GM12878 (cell line): ENCODE results near the gene METTL23. TPM values are rescaled to one million over a fixed set of nuclear protein-coding genes. Genes with fewer than 3 reads are reported as not detected.
A peak's percentile ranks its signal among the peaks of the same experiment; 100 is the strongest.

Source experiments
- ATAC-seq: fragments of 200-7000 bp; cut with Tn5 transposase; 3 replicates; pipeline ENCODE4 v1.9.1; 2020; ENCODE audit warnings: mild to moderate bottlenecking, moderate library complexity
- BruUV-seq: library from RNA; stranded (reverse); fragments of 400-500 nt; replicated peaks from 2 replicates; lab custom pipeline; 2021; lab: Mats Ljungman, UMichigan
- CTCF ChIA-PET: fragments of 300-600 bp; sonication (Branson Sonifier 250); formaldehyde crosslinking; extraction: SDS; loops from one replicate; lab custom pipeline; 2021; ENCODE audit warnings: inconsistent platforms; lab: Yijun Ruan, JAX
- POLR2A ChIA-PET: fragments of 350-600 bp; formaldehyde crosslinking; extraction: SDS; loops from one replicate; lab custom pipeline; 2021; ENCODE audit warnings: inconsistent platforms; lab: Charles Lee
- RAD21 ChIA-PET: fragments of 300-600 bp; sonication (Branson Sonifier 250); formaldehyde crosslinking; loops from one replicate; lab custom pipeline; 2023; ENCODE audit warnings: antibody characterized with exemption; ENCODE audit not compliant: unreplicated experiment; lab: Charles Lee
- SMC1A ChIA-PET: fragments of 300-600 bp; sonication (Branson Sonifier 250); formaldehyde crosslinking; loops from one replicate; lab custom pipeline; 2023; ENCODE audit not compliant: unreplicated experiment, uncharacterized antibody; lab: Charles Lee
- DNase-seq: peaks from one replicate; pipeline ENCODE4 v3.0.0-alpha.2; 2011; ENCODE audit warnings: low read depth, low spot score
- FAIRE-seq: peaks from 3 replicates; lab custom pipeline; 2011; peaks lifted over from hg19 to GRCh38; lab: Jason Lieb, UNC
- H2AFZ ChIP-seq: 2 replicates; pipeline ENCODE4 v1.6.0; 2011; ENCODE audit warnings: low read depth, low read length, control low read depth; ENCODE audit not compliant: control insufficient read depth
- H3K27ac ChIP-seq: 2 replicates; pipeline ENCODE4 v1.5.1; 2011; ENCODE audit warnings: control low read depth; ENCODE audit not compliant: control insufficient read depth, insufficient read depth
- H3K27me3 ChIP-seq, 2 experiments: replicated peaks in 1 of 2; 2 replicates each; pipeline versions ENCODE4 v1.6.0 to v1.6.1; 2011; ENCODE audit warnings: low read length in 1 of 2; ENCODE audit not compliant: control insufficient read depth in 2 of 2, insufficient read depth in 2 of 2
- H3K36me3 ChIP-seq, 2 experiments: 2 replicates each; pipeline ENCODE4 v1.5.1; 2011; ENCODE audit warnings: low read length in 1 of 2; ENCODE audit not compliant: control insufficient read depth in 2 of 2, insufficient read depth in 2 of 2
- H3K4me1 ChIP-seq: 2 replicates; pipeline ENCODE4 v1.6.1; 2011; ENCODE audit warnings: mild to moderate bottlenecking, low read length, moderate library complexity, mixed read lengths; ENCODE audit not compliant: control insufficient read depth, insufficient read depth
- H3K4me2 ChIP-seq: 2 replicates; pipeline ENCODE4 v1.6.0; 2011; ENCODE audit warnings: control low read depth; ENCODE audit not compliant: control insufficient read depth, insufficient read depth
- H3K4me3 ChIP-seq: fragments of 200-600 bp; sonication (generic); 2 replicates; pipeline ENCODE4 v1.5.1; 2016
- H3K79me2 ChIP-seq: 2 replicates; pipeline ENCODE4 v1.6.0; 2011; ENCODE audit warnings: low read length; ENCODE audit not compliant: control insufficient read depth, insufficient read depth
- H3K9ac ChIP-seq: 2 replicates; pipeline ENCODE4 v1.8.0; 2011; ENCODE audit warnings: low read length, control low read depth, mixed read lengths; ENCODE audit not compliant: control insufficient read depth, insufficient read depth
- H3K9me3 ChIP-seq: replicated peaks from 3 replicates; pipeline ENCODE4 v1.5.1; 2011; ENCODE audit warnings: mild to moderate bottlenecking, low read length; ENCODE audit not compliant: control insufficient read depth, insufficient read depth
- H4K20me1 ChIP-seq: 2 replicates; pipeline ENCODE4 v1.6.0; 2011; ENCODE audit not compliant: control insufficient read depth, insufficient read depth
- CBX5 ChIP-seq: sonication (generic); IDR thresholded peaks from 2 replicates; pipeline ENCODE4 v1.6.1; 2016; ENCODE audit warnings: low read depth, moderate library complexity, mild to moderate bottlenecking, inconsistent platforms
- JUNB ChIP-seq: IDR thresholded peaks from 2 replicates; pipeline ENCODE4 v1.6.1; 2016; ENCODE audit warnings: antibody characterized with exemption, mild to moderate bottlenecking
- MLLT1 ChIP-seq: fragments of 450-650 bp; IDR thresholded peaks from 2 replicates; pipeline ENCODE4 v1.6.1; 2016; ENCODE audit warnings: mild to moderate bottlenecking
- PML ChIP-seq: IDR thresholded peaks from 2 replicates; pipeline ENCODE4 v1.6.1; 2012; ENCODE audit warnings: low read length, inconsistent platforms
- POU2F2 ChIP-seq: IDR thresholded peaks from 3 replicates; pipeline ENCODE4 v1.6.1; 2011; ENCODE audit warnings: low read depth, mild to moderate bottlenecking, low read length, borderline replicate concordance
- RB1 ChIP-seq: fragments of 450-650 bp; formaldehyde crosslinking; IDR thresholded peaks from 2 replicates; pipeline ENCODE4 v1.6.1; 2017; ENCODE audit warnings: mild to moderate bottlenecking, borderline replicate concordance
- STAT1 ChIP-seq: fragments of 450-650 bp; conservative IDR thresholded peaks from 2 replicates; pipeline ENCODE4 v1.6.1; 2014; ENCODE audit warnings: antibody characterized with exemption, mild to moderate bottlenecking
- TARDBP ChIP-seq: IDR thresholded peaks from 2 replicates; pipeline ENCODE4 v1.6.1; 2016; ENCODE audit warnings: borderline replicate concordance
- TBL1XR1 ChIP-seq: IDR thresholded peaks from 2 replicates; pipeline ENCODE4 v1.6.1; 2012; ENCODE audit warnings: low read depth, low read length, improper control_type of control experiment
- YY1 ChIP-seq: IDR thresholded peaks from 2 replicates; pipeline ENCODE4 v1.6.1; 2011; ENCODE audit warnings: low read depth, mild to moderate bottlenecking, low read length
- in situ Hi-C: fragments of 300-500 bp; cut with MboI; formaldehyde crosslinking; loops from 9 replicates; pipeline ENCODE4 v1.14.3; 2018; ENCODE audit warnings: mixed read lengths
- intact Hi-C: fragments of 100-400 bp; cut with micrococcal nuclease; formaldehyde crosslinking; loops from one replicate; pipeline ENCODE4 v1.14.2; 2022; ENCODE audit not compliant: unreplicated experiment
- polyA plus RNA-seq, 11 experiments: library from polyadenylated mRNA; depleted of rRNA in 4 of 11; unstranded in 6 of 11; stranded (reverse) in 5 of 11; fragments of >200 nt; fragmentation: Nextera tagmentation in 4 of 11; fragmentation: Illumina TruSeq in 1 of 11; extraction: Ambion mirVana in 4 of 11; extraction: Trizol in 1 of 11; gene quantifications; 1 replicate in 1 of 11; 2 replicates in 10 of 11; pipeline versions ENCODE4 v1.2.1 to v1.2.3, GENCODE V29; 2011 to 2016; ENCODE audit warnings: inconsistent platforms in 2 of 11, missing spikeins in 2 of 11, low read depth in 1 of 11
- total RNA-seq, 4 experiments: library from RNA; depleted of rRNA in 3 of 4; stranded (reverse); fragments of >200 nt in 3 of 4; fragmentation: Illumina TruSeq in 1 of 4; extraction: Trizol in 1 of 4; gene quantifications; 2 replicates each; pipeline versions ENCODE4 v1.2.1 to v1.2.3, GENCODE V29; 2013 to 2021

The METTL23 gene
- total and polyA plus RNA-seq, 10 of the 15 experiments (the other 5 are each of a cell fraction or from before 2014, with no cell fraction given), result 25.6 to 61.5 (median 30.9) TPM

- TF ChIP-seq MLLT1 (no peak), TARDBP (no peak), POU2F2 (no peak), CBX5 (no peak), STAT1 (no peak), YY1 (no peak)
These were observed 13.9 kb downstream of the METTL23 start (continued) for GRCh38 chr17:76740329-76741118.

GRCh38 chr17:76742958-76743357, 16.3 kb downstream of the METTL23 start:
- Histone ChIP-seq H4K20me1 (no peaks in the 10 kb centered on the region), H3K36me3 (peaks cover 0 to 9% of the 10 kb centered on the region in 2 experiments; a peak in 3 of 4 replicates), H2AFZ (no peak overlapping the region), H3K4me2 (no peak overlapping the region), H3K79me2 (peaks cover 15% of the 10 kb centered on the region), H3K27me3 (no peaks in the 10 kb centered on the region), H3K4me1 (no peaks in the 10 kb centered on the region; the same call in 1 of the 2 replicates)
- CTCF ChIA-PET, result interaction anchor here (1.4 kb wide), 1 partner anchor 81 kb away, joined by 3 read pairs; no protein-coding TSS in a partner anchor
- RAD21 ChIA-PET, result interaction anchor here (0.7 kb wide), 1 partner anchor 16 kb away, joined by 3 read pairs; no protein-coding TSS in a partner anchor
- ATAC-seq (no peak), FAIRE-seq (no peak)
- in situ Hi-C loops, result no loop called here
- BruUV-seq, result no TSS peak
- SMC1A ChIA-PET, result interaction anchor here (1.1 kb wide), 1 partner anchor 10 kb away, joined by 4 read pairs; no protein-coding TSS in a partner anchor
- TF ChIP-seq PML (no peak), TBL1XR1 (no peak), JUNB (0 out of 2 replicates have a peak, but pooled peaks have one; percentile 18), RB1 (no peak)
- TF ChIP-seq, all 136 proteins: peak for 1
- Histone ChIP-seq H3K9ac (no peak overlapping the region), H3K4me3 (no peak overlapping the region), H3K27ac (no peak overlapping the region), H3K9me3 (no peaks in the 10 kb centered on the region)
- POLR2A ChIA-PET, result no interaction called here
- no peak for DNase-seq
- intact Hi-C loops, result no loop called here
